Measurements from ENCODE around the gene TRIM71. TPM values are rescaled to one million over a fixed set of nuclear protein-coding genes. Genes with fewer than 3 reads are reported as not detected.
A peak's percentile ranks its signal among the peaks of the same experiment; 100 is the strongest.
"Not testable (repeated sequence)": the region's sequence is repeated elsewhere in the genome, so short reads cannot be mapped to it uniquely, and the experiment has no call there.

The TRIM71 gene
- total RNA-seq, 1 donor from 2014 or later, result not detected

- ATAC-seq, result no peak
Observed at GRCh38 chr3:32819551-32820348, 2.0 kb downstream of the TRIM71 start.

GRCh38 chr3:32820430-32820829 is 2.6 kb downstream of the TRIM71 start:
- no peak for ATAC-seq

GRCh38 chr3:32820971-32821685 is 3.3 kb downstream of the TRIM71 start:
- no peak for ATAC-seq

GRCh38 chr3:32821686-32822296 is 4.0 kb downstream of the TRIM71 start:
- no peak for ATAC-seq

- ATAC-seq, result no peak
Observed at GRCh38 chr3:32822609-32823498, 5.1 kb downstream of the TRIM71 start.

GRCh38 chr3:32823641-32824184 is 5.9 kb downstream of the TRIM71 start:
- not testable (repeated sequence) for ATAC-seq

- ATAC-seq, result no peak
Observed at GRCh38 chr3:32825601-32826375, 8.0 kb downstream of the TRIM71 start.

GRCh38 chr3:32831062-32831461 is 13.3 kb downstream of the TRIM71 start:
- no peak for ATAC-seq

- ATAC-seq, result no peak
Observed at GRCh38 chr3:32831791-32832190, 14.0 kb downstream of the TRIM71 start.

- no peak for ATAC-seq
Observed at GRCh38 chr3:32832193-32832592, 14.4 kb downstream of the TRIM71 start.

- no peak for ATAC-seq
Observed at GRCh38 chr3:32835049-32835371, 17.2 kb downstream of the TRIM71 start.

- ATAC-seq, result no peak
Observed at GRCh38 chr3:32835961-32836360, 18.2 kb downstream of the TRIM71 start.

- no peak for ATAC-seq
Observed at GRCh38 chr3:32836601-32837000, 18.8 kb downstream of the TRIM71 start.

GRCh38 chr3:32837366-32837765 is 19.6 kb downstream of the TRIM71 start:
- ATAC-seq, result no peak

- no peak for ATAC-seq
Observed at GRCh38 chr3:32837789-32838188, 20.0 kb downstream of the TRIM71 start.

- no peak for ATAC-seq
Observed at GRCh38 chr3:32839714-32840085, 21.9 kb downstream of the TRIM71 start.

- ATAC-seq, result no peak
Observed at GRCh38 chr3:32840086-32840841, 22.5 kb downstream of the TRIM71 start.

GRCh38 chr3:32841341-32841740 is 23.5 kb downstream of the TRIM71 start:
- ATAC-seq, result no peak

GRCh38 chr3:32841867-32842470 is 24.2 kb downstream of the TRIM71 start:
- ATAC-seq, result no peak

- ATAC-seq, result peak; percentile 17
Observed at GRCh38 chr3:32842531-32842931, 24.7 kb downstream of the TRIM71 start.

Measured in esophagus mucosa (tissue), 1 donor.